Smooth muscle cell of the brain vasculature (primary cell): ENCODE results near the gene SH3PXD2B.

Source experiments
- DNase-seq: peaks from one replicate; pipeline ENCODE4 v3.0.0-alpha.2; 2012; ENCODE audit warnings: low read depth, low spot score

The SH3PXD2B gene

GRCh38 chr5:172278356-172278755 is 176.0 kb downstream of the SH3PXD2B start:
- DNase-seq, result no peak

GRCh38 chr5:172276214-172276613 is 178.1 kb downstream of the SH3PXD2B start:
- DNase-seq, result no peak
